Ectodermal cell (in vitro differentiated cells): ENCODE data around the gene SNX20.

Experiments used
- H3K27ac ChIP-seq: 2 replicates; pipeline ENCODE4 v1.7.0; 2013; ENCODE audit warnings: mild to moderate bottlenecking, low read depth, low read length; ENCODE audit not compliant: insufficient read depth, poor library complexity, severe bottlenecking
- H3K27me3 ChIP-seq: 2 replicates; pipeline ENCODE4 v1.7.0; 2013; ENCODE audit warnings: mild to moderate bottlenecking, low read length; ENCODE audit not compliant: insufficient read depth, control insufficient read depth, poor library complexity, severe bottlenecking
- H3K36me3 ChIP-seq: one replicate; pipeline ENCODE4 v1.7.0; 2013; ENCODE audit warnings: low read length; ENCODE audit not compliant: control insufficient read depth, insufficient read depth
- H3K4me1 ChIP-seq: one replicate; pipeline ENCODE4 v1.7.0; 2013; ENCODE audit warnings: low read length; ENCODE audit not compliant: control insufficient read depth, insufficient read depth
- H3K4me3 ChIP-seq: 2 replicates; pipeline ENCODE4 v1.7.0; 2013; ENCODE audit warnings: low read depth, low read length, control low read depth; ENCODE audit not compliant: insufficient read depth
- H3K9me3 ChIP-seq: 2 replicates; pipeline ENCODE4 v1.7.0; 2013; ENCODE audit warnings: mild to moderate bottlenecking, low read length, moderate library complexity; ENCODE audit not compliant: control insufficient read depth
- WGBS, 2 experiments: methylation state at CpG; one replicate each; pipeline ENCODE4 v1.1.7; 2013; ENCODE audit warnings: missing lambda C conversion rate in 2 of 2; 5-methylcytosine and 5-hydroxymethylcytosine counted together

SNX20 gene

GRCh38 chr16:50670476-50670875 lies 10.6 kb downstream of the SNX20 start:
- Histone ChIP-seq H3K36me3 (no peaks in the 10 kb centered on the region), H3K4me3 (no peak overlapping the region), H3K4me1 (peaks cover 13% of the 10 kb centered on the region), H3K27me3 (no peaks in the 10 kb centered on the region), H3K27ac (no peak overlapping the region), H3K9me3 (peaks cover 3% of the 10 kb centered on the region)
- 94 to 95% methylated on average over 6 of the region's 6 CpGs for WGBS, 2 experiments

- peaks cover 13% of the 10 kb centered on the region for H3K4me1 ChIP-seq
- no peaks in the 10 kb centered on the region for H3K27me3 ChIP-seq
- H3K9me3 ChIP-seq = peaks cover 3% of the 10 kb centered on the region
- no peak overlapping the region for H3K4me3 ChIP-seq
- H3K27ac ChIP-seq = no peak overlapping the region
- H3K36me3 ChIP-seq = no peaks in the 10 kb centered on the region
- whole genome bisulfite sequencing, 2 experiments = 89 to 91% methylated on average over 4 of the region's 4 CpGs
Measured at GRCh38 chr16:50669741-50670140, 11.4 kb downstream of the SNX20 start.

- peaks cover 13% of the 10 kb centered on the region for H3K4me1 ChIP-seq
- no peaks in the 10 kb centered on the region for H3K36me3 ChIP-seq
- H3K4me3 ChIP-seq = no peak overlapping the region
- H3K9me3 ChIP-seq = peaks cover 3% of the 10 kb centered on the region
- WGBS, 2 experiments = 68 to 73% methylated on average over 5 of the region's 5 CpGs
- no peaks in the 10 kb centered on the region for H3K27me3 ChIP-seq
- H3K27ac ChIP-seq = no peak overlapping the region
Measured at GRCh38 chr16:50668368-50669008, 12.6 kb downstream of the SNX20 start.

- no peak overlapping the region for H3K27ac ChIP-seq
- no peak overlapping the region for H3K4me3 ChIP-seq
- no peaks in the 10 kb centered on the region for H3K27me3 ChIP-seq
Measured at GRCh38 chr16:50667497-50668367, 13.4 kb downstream of the SNX20 start.

GRCh38 chr16:50666658-50667496 lies 14.2 kb downstream of the SNX20 start:
- Histone ChIP-seq H3K9me3 (peaks cover 1% of the 10 kb centered on the region), H3K4me1 (peaks cover 13% of the 10 kb centered on the region), H3K27me3 (no peaks in the 10 kb centered on the region), H3K36me3 (no peaks in the 10 kb centered on the region), H3K27ac (no peak overlapping the region), H3K4me3 (no peak overlapping the region)
- 91 to 92% methylated on average over 9 of the region's 9 CpGs for WGBS, 2 experiments

More at GRCh38 chr16:50667497-50668367, 13.4 kb downstream of the SNX20 start:
- Histone ChIP-seq H3K36me3 (no peaks in the 10 kb centered on the region), H3K4me1 (peaks cover 13% of the 10 kb centered on the region), H3K9me3 (peaks cover 3% of the 10 kb centered on the region)
- 93 to 95% methylated on average over 21 of the region's 21 CpGs for WGBS, 2 experiments

- no peak overlapping the region for H3K4me3 ChIP-seq
- no peaks in the 10 kb centered on the region for H3K9me3 ChIP-seq
- H3K36me3 ChIP-seq = no peaks in the 10 kb centered on the region
- peaks cover 13% of the 10 kb centered on the region for H3K4me1 ChIP-seq
- 31 to 32% methylated on average over 40 of the region's 40 CpGs for WGBS, 2 experiments
- no peak overlapping the region for H3K27ac ChIP-seq
- H3K27me3 ChIP-seq = no peaks in the 10 kb centered on the region
Measured at GRCh38 chr16:50665128-50665878, 15.8 kb downstream of the SNX20 start.

GRCh38 chr16:50664270-50664669 lies 16.8 kb downstream of the SNX20 start:
- no peaks in the 10 kb centered on the region for H3K36me3 ChIP-seq
- no peak overlapping the region for H3K27ac ChIP-seq
- 86 to 92% methylated on average over 5 of the region's 5 CpGs for WGBS, 2 experiments
- H3K4me1 ChIP-seq = peaks cover 13% of the 10 kb centered on the region
- no peaks in the 10 kb centered on the region for H3K9me3 ChIP-seq
- no peaks in the 10 kb centered on the region for H3K27me3 ChIP-seq
- no peak overlapping the region for H3K4me3 ChIP-seq

GRCh38 chr16:50662306-50662940 lies 18.7 kb downstream of the SNX20 start:
- Histone ChIP-seq H3K27me3 (no peaks in the 10 kb centered on the region), H3K27ac (no peak overlapping the region), H3K36me3 (no peaks in the 10 kb centered on the region), H3K4me1 (peaks cover 6% of the 10 kb centered on the region), H3K9me3 (no peaks in the 10 kb centered on the region), H3K4me3 (no peak overlapping the region)
- 95% methylated on average over 10 of the region's 10 CpGs for WGBS, 2 experiments

GRCh38 chr16:50659806-50660205 lies 21.3 kb downstream of the SNX20 start:
- H3K27ac ChIP-seq = no peak overlapping the region
- no peaks in the 10 kb centered on the region for H3K36me3 ChIP-seq
- no peaks in the 10 kb centered on the region for H3K9me3 ChIP-seq
- no peaks in the 10 kb centered on the region for H3K27me3 ChIP-seq
- H3K4me3 ChIP-seq = no peak overlapping the region
- WGBS, 2 experiments = 93 to 97% methylated on average over 5 of the region's 5 CpGs
- peaks cover 7% of the 10 kb centered on the region for H3K4me1 ChIP-seq
